Measurements from ENCODE around the gene LMF1.

Gene LMF1

DNA sequence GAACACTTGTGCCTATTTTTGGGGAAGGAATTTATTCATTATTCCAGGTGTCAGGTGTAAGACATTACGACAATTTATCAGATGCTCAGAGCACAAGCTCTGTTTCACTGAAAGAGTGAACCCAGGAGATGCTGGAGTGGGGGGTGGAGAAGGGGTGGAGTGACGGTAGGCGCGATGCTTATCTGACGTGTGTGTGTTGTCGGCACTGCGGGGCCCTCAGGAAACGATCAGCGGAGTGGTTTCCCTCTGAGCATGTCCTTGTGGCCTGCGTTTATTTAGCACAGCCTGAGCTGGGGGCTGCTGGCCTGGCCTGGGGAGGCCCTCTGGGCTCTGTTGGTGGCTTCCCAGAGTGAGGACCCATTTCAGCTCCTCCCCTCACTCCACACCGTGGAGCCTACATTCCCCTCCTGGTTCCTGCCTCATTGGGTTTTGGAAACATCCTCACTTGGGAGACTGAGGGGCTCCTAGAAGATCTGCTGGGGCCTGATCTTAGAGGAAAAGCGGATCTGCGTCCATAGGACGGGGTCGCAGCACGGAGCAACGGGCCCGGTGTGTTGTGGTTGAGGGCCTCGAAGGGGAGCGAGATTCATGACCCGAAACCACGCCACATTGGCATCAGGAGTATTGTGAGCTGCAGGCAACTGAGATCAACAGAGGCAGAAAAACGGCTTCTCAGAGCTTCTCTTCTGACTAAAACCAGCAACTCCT lies 151.3 kb downstream of the LMF1 start:
- DNase-seq (ENCODE audit: low spot score): no peak
- TF ChIP-seq, protein P1, sequence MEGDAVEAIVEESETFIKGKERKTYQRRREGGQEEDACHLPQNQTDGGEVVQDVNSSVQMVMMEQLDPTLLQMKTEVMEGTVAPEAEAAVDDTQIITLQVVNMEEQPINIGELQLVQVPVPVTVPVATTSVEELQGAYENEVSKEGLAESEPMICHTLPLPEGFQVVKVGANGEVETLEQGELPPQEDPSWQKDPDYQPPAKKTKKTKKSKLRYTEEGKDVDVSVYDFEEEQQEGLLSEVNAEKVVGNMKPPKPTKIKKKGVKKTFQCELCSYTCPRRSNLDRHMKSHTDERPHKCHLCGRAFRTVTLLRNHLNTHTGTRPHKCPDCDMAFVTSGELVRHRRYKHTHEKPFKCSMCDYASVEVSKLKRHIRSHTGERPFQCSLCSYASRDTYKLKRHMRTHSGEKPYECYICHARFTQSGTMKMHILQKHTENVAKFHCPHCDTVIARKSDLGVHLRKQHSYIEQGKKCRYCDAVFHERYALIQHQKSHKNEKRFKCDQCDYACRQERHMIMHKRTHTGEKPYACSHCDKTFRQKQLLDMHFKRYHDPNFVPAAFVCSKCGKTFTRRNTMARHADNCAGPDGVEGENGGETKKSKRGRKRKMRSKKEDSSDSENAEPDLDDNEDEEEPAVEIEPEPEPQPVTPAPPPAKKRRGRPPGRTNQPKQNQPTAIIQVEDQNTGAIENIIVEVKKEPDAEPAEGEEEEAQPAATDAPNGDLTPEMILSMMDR (IDR thresholded peaks at IDR 0.05; ENCODE audit: extremely low read depth, missing control alignments): no peak

DNA sequence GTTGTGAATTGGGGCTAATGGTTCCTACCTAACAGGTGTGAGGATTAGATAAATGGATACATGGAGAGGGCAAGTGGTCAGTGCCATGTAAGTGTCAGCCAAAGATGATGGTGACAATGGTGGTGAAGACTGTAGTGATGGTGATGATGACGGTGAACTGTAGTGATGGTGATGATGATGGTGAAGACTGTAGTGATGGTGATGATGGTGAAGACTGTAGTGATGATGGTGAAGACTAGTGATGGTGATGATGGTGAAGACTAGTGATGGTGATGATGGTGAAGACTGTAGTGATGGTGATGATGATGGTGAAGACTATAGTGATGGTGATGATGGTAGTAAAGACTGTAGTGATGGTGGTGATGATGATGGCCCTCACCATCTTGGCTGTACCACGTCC lies 152.2 kb downstream of the LMF1 start:
- TF ChIP-seq, protein P1 (IDR thresholded peaks at IDR 0.05; ENCODE audit: extremely low read depth, missing control alignments): no peak
- no peak for DNase-seq (ENCODE audit: low spot score)

DNA sequence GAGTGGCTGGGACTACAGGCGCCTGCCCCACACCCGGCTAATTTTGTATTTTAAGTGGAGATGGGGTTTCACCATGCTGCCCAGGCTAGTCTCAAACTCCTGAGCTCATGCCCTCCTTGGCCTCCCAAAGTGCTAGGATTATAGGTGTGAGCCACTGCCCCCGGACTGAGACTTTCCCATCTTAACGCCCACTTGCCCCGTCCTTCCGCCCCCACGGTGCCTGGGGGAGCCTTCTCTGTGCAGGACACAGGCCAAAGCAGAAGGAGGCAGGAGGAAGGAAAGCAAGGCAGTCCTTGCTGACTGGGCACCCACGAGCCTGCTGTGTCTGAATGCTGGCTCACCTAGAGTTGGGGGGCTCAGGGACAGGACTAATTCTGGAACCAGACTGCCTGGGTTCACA lies 152.7 kb downstream of the LMF1 start:
- no peak for DNase-seq (ENCODE audit: low spot score)
- TF ChIP-seq, protein P1 (IDR thresholded peaks at IDR 0.05; ENCODE audit: extremely low read depth, missing control alignments): no peak

DNA sequence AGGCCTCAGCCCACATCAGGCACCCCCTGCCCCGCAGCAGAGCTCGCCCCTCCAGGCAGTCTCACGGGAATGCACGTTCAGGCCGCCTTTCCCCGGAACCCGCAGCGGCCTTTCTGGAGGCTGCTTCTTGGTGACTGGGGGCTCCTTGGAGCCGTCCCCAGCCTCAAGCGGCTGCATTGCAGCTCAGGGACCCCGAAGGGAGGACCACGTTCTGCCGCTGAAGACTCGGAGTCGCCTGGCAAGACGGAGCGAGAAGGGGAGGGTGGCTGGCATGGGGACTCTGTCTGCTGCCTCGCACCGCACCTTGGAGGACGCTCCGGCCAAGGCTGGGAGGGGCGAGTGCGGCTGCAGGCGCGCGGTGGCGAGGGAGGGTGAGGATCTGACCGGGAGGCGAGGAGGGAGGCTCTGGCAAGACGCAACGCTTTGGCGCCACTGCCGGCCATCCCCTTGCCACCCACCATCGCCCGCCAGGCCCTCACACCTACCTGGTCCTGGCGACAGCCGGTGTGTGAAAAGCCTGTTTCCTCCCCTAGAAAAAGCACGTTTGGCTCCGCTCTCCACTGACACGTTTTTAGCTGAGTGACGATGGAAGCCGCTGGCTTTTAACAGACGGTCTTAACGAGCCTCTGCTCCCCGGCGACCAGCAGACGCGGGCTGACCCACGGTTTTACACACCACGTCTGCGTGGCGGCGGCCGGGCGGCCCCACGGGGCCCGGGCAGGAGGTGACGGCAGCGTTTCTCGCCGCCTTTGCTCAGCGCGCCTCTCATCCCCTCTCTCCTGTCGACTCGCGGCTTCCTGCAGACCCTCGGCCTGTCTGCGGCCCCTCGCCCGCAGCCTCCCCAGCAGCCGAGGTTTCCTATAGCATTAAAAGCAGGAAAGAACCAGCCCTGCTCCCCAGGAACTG lies 153.5 kb downstream of the LMF1 start:
- DNase-seq (ENCODE audit: low spot score): no peak
- TF ChIP-seq, protein P1 (IDR thresholded peaks at IDR 0.05; ENCODE audit: extremely low read depth, missing control alignments): no peak

DNA sequence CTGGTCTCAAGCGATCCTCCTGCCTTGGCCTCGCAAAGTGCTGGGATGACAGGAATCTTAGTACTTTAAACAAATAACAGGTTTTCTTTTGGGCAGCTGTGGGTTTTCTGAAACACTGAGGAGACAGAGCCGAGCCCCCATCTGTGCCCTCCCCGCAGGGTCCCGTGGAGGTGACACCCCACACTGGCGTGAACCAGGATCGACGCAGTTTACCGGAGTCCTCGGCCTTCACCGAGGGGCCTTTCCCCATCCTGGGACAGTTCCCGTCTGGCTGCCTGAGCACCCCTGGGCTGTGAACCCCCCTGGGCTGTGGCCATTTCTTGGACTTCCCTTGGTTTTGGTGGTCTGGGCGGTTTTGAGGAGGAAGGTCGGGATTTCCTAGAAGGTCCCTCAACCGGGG lies 154.9 kb downstream of the LMF1 start:
- no peak for DNase-seq (ENCODE audit: low spot score)

DNA sequence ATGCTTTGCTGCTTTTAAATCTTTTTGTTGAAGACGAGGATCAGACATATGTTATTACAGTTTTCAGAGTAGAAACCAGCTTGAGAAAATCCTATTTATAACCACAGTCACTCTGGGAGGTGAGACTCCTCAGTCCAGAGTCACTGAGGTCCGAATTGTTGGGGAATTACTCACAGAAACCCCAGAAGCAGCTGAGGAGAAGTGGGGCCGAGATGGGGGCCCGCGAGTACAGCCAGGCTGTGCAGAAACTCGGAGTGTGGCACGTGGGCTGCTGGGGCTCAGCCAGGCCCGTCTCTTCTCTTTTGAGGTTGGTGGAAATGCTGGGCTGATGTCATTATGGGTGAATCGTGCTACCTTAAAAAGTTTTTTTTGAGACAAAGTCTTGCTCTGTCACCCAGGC lies 155.8 kb downstream of the LMF1 start:
- DNase-seq (ENCODE audit: low spot score): no peak
- TF ChIP-seq, protein P1 (IDR thresholded peaks at IDR 0.05; ENCODE audit: extremely low read depth, missing control alignments): no peak

More for the DNA sequence above, 154.9 kb downstream of the LMF1 start:
- TF ChIP-seq, protein P1 (IDR thresholded peaks at IDR 0.05; ENCODE audit: extremely low read depth, missing control alignments): no peak

DNA sequence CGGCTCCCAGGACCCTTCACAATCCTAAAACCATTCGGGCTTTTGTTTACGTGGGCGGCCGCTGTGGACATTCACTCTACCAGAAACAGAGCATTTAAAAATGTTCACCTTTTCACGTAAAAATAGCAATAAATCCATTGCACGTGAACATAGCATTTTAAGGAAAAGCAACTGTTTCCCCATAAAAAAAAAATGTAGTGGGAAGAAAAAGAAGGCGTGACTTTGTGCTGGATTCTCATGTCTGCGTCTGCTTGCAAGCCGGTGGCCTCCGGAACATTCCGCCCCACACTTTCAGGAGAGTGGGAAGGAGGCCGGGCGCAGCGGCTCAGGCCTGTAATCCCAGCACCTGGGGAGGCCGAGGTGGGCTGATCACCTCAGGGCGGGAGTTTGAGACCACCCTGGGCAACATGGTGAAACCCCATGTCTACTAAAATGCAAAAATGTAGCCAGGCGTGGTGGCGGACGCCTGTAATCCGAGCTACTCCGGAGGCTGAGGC lies 156.8 kb downstream of the LMF1 start:
- TF ChIP-seq, protein P1 (IDR thresholded peaks at IDR 0.05; ENCODE audit: extremely low read depth, missing control alignments): no peak
- no peak for DNase-seq (ENCODE audit: low spot score)
